ENCODE results near the gene TRIM33.
"Not testable (repeated sequence)": the region's sequence is repeated elsewhere in the genome, so short reads cannot be mapped to it uniquely, and the experiment has no call there.

The TRIM33 gene

GRCh38 chr1:114462963-114463362 is 48.0 kb downstream of the TRIM33 start:
- no peak for DNase-seq

- DNase-seq = no peak
Observed at GRCh38 chr1:114462341-114462740, 48.7 kb downstream of the TRIM33 start.

- peak; percentile 48 for DNase-seq
Observed at GRCh38 chr1:114458237-114458777, 52.7 kb downstream of the TRIM33 start.

GRCh38 chr1:114457675-114458236 is 53.2 kb downstream of the TRIM33 start:
- DNase-seq = peak; percentile 15

- no peak for DNase-seq
Observed at GRCh38 chr1:114456586-114456985, 54.4 kb downstream of the TRIM33 start.

- no peak for DNase-seq
Observed at GRCh38 chr1:114455102-114455785, 55.8 kb downstream of the TRIM33 start.

GRCh38 chr1:114454539-114454938 is 56.5 kb downstream of the TRIM33 start:
- DNase-seq = no peak

- DNase-seq = no peak
Observed at GRCh38 chr1:114453361-114453784, 57.6 kb downstream of the TRIM33 start.

- no peak for DNase-seq
Observed at GRCh38 chr1:114448370-114449036, 62.5 kb downstream of the TRIM33 start.

GRCh38 chr1:114446198-114446597 is 64.8 kb downstream of the TRIM33 start:
- peak; percentile 7 for DNase-seq

GRCh38 chr1:114443226-114443625 is 67.8 kb downstream of the TRIM33 start:
- DNase-seq = not testable (repeated sequence)

- no peak for DNase-seq
Observed at GRCh38 chr1:114441332-114441731, 69.7 kb downstream of the TRIM33 start.

- DNase-seq = no peak
Observed at GRCh38 chr1:114439369-114439768, 71.6 kb downstream of the TRIM33 start.

GRCh38 chr1:114437812-114438211 is 73.2 kb downstream of the TRIM33 start:
- DNase-seq = no peak

- no peak for DNase-seq
Observed at GRCh38 chr1:114436799-114437198, 74.2 kb downstream of the TRIM33 start.

GRCh38 chr1:114435088-114435715 is 75.8 kb downstream of the TRIM33 start:
- no peak for DNase-seq

GRCh38 chr1:114431026-114431425 is 80.0 kb downstream of the TRIM33 start:
- no peak for DNase-seq

GRCh38 chr1:114428083-114428754 is 82.8 kb downstream of the TRIM33 start:
- peak; percentile 19 for DNase-seq

- no peak for DNase-seq
Observed at GRCh38 chr1:114427612-114428011, 83.4 kb downstream of the TRIM33 start.

GRCh38 chr1:114423455-114423854 is 87.5 kb downstream of the TRIM33 start:
- DNase-seq = no peak

- DNase-seq = not testable (repeated sequence)
Observed at GRCh38 chr1:114418948-114419347, 92.1 kb downstream of the TRIM33 start.

GRCh38 chr1:114397601-114398000 is 113.4 kb downstream of the TRIM33 start:
- no peak for DNase-seq

- DNase-seq = no peak
Observed at GRCh38 chr1:114395863-114396262, 115.1 kb downstream of the TRIM33 start.

Measured in MV-4-11 (cell line).